Measurements from ENCODE around the gene RPRD1A. TPM values are rescaled to one million over a fixed set of nuclear protein-coding genes. Genes with fewer than 3 reads are reported as not detected.

The RPRD1A gene
- total and polyA plus RNA-seq, 4 donors, result 11.8 to 29.5 (median 16.6) TPM

- TF ChIP-seq REST (IDR thresholded peaks at IDR 0.05), result no peak
- TF ChIP-seq FOXA1 (IDR thresholded peaks at IDR 0.05), result no peak
- no peak for TF ChIP-seq JUND (IDR thresholded peaks at IDR 0.05)
Measured at GRCh38 chr18:36035253-36035652, 32.1 kb downstream of the RPRD1A start (continued).

- DNase-seq (ENCODE audit: low spot score), result no peak
- TF ChIP-seq REST (IDR thresholded peaks at IDR 0.05), result no peak
- TF ChIP-seq FOXA2 (IDR thresholded peaks at IDR 0.05), result no peak
- no peak for TF ChIP-seq CTCF (IDR thresholded peaks at IDR 0.05; ENCODE audit: low read depth, low read length, missing input control)
- no peak for TF ChIP-seq ATF3 (IDR thresholded peaks at IDR 0.05)
- no peak for TF ChIP-seq RXRA (IDR thresholded peaks at IDR 0.05)
- no peak for TF ChIP-seq EGR1 (IDR thresholded peaks at IDR 0.05; ENCODE audit: low read depth in 2 of 2)
- TF ChIP-seq SP1 (IDR thresholded peaks at IDR 0.05), result no peak
- TF ChIP-seq GABPA (IDR thresholded peaks at IDR 0.05 in 1 of 2, conservative IDR thresholded peaks at IDR 0.05 in 1 of 2), result no peak
- no peak for TF ChIP-seq MAX (IDR thresholded peaks at IDR 0.05)
- no peak for TF ChIP-seq NR2F2 (IDR thresholded peaks at IDR 0.05)
- no peak for TF ChIP-seq HNF4G (IDR thresholded peaks at IDR 0.05)
- TF ChIP-seq FOXA1 (IDR thresholded peaks at IDR 0.05), result no peak
- Histone ChIP-seq H3K4me3 (ENCODE audit: low read depth in 1 of 3, low read length in 3 of 3) (no peak overlapping the region), H3K27ac (ENCODE audit: low read depth in 1 of 2, low read length in 2 of 2) (no peak overlapping the region), H3K9ac (ENCODE audit: low read depth in 1 of 2, low read length in 2 of 2) (no peak overlapping the region), H3K9me3 (ENCODE audit: control insufficient read depth in 4 of 4, low read length in 3 of 4) (no peaks in the 10 kb centered on the region), H3K36me3 (ENCODE audit: control insufficient read depth in 4 of 4, insufficient read depth in 3 of 4, low read depth in 1 of 4, low read length in 3 of 4) (peaks cover 0 to 2% (median 0%) of the 10 kb centered on the region in 4 donors), H3K27me3 (ENCODE audit: control insufficient read depth in 4 of 4, insufficient read depth in 4 of 4, low read length in 3 of 4) (no peaks in the 10 kb centered on the region), H3K4me1 (ENCODE audit: control insufficient read depth in 4 of 4, insufficient read depth in 4 of 4, low read length in 3 of 4) (peaks cover 3 to 6% (median 3%) of the 10 kb centered on the region in 4 donors)
- 98% methylated on average over 1 of the region's 1 CpG for WGBS
Measured at GRCh38 chr18:36034299-36034895, 33.0 kb downstream of the RPRD1A start.

Data from liver (tissue), 9 donors.